ENCODE results near the gene PLK2.

The PLK2 gene

GRCh38 chr5:58459146-58460001, 512 bp downstream of the PLK2 start:
- Mint-ChIP-seq H3K9me3 (no peaks in the 10 kb centered on the region), H3K27me3 (peaks cover 17% of the 10 kb centered on the region), H3K36me3 (ENCODE audit: low read depth) (peaks cover 4% of the 10 kb centered on the region), H3K27ac (peak overlapping the region; percentile 40), H3K4me1 (ENCODE audit: low read depth) (peaks cover 17% of the 10 kb centered on the region), H3K4me3 (peak overlapping the region; percentile 79)
- DNase-seq: no peak

GRCh38 chr5:58458743-58459145, 1.1 kb downstream of the PLK2 start:
- DNase-seq: no peak
- H3K36me3 Mint-ChIP-seq (ENCODE audit: low read depth): peaks cover 5% of the 10 kb centered on the region
- H3K4me1 Mint-ChIP-seq (ENCODE audit: low read depth): peaks cover 17% of the 10 kb centered on the region
- peak overlapping the region; percentile 79 for H3K4me3 Mint-ChIP-seq
- H3K27me3 Mint-ChIP-seq: peaks cover 17% of the 10 kb centered on the region
- no peak overlapping the region for H3K27ac Mint-ChIP-seq
- no peaks in the 10 kb centered on the region for H3K9me3 Mint-ChIP-seq

- DNase-seq: no peak
- Mint-ChIP-seq H3K36me3 (ENCODE audit: low read depth) (peaks cover 7% of the 10 kb centered on the region), H3K9me3 (no peaks in the 10 kb centered on the region), H3K27ac (no peak overlapping the region), H3K27me3 (peaks cover 17% of the 10 kb centered on the region), H3K4me1 (ENCODE audit: low read depth) (peaks cover 17% of the 10 kb centered on the region), H3K4me3 (no peak overlapping the region)
Measured at GRCh38 chr5:58458141-58458742, 1.6 kb downstream of the PLK2 start.

- Mint-ChIP-seq H3K4me1 (ENCODE audit: low read depth) (peaks cover 16% of the 10 kb centered on the region), H3K36me3 (ENCODE audit: low read depth) (peaks cover 7% of the 10 kb centered on the region), H3K27me3 (peaks cover 17% of the 10 kb centered on the region), H3K27ac (no peak overlapping the region), H3K9me3 (no peaks in the 10 kb centered on the region), H3K4me3 (no peak overlapping the region)
- DNase-seq: no peak
Measured at GRCh38 chr5:58457050-58457449, 2.8 kb downstream of the PLK2 start.

- Mint-ChIP-seq H3K27me3 (peaks cover 17% of the 10 kb centered on the region), H3K4me3 (no peak overlapping the region), H3K36me3 (ENCODE audit: low read depth) (peaks cover 7% of the 10 kb centered on the region), H3K9me3 (no peaks in the 10 kb centered on the region), H3K4me1 (ENCODE audit: low read depth) (peaks cover 16% of the 10 kb centered on the region), H3K27ac (no peak overlapping the region)
- no peak for DNase-seq
Measured at GRCh38 chr5:58456486-58456885, 3.4 kb downstream of the PLK2 start.

- no peak overlapping the region for H3K4me3 Mint-ChIP-seq
- peaks cover 7% of the 10 kb centered on the region for H3K36me3 Mint-ChIP-seq (ENCODE audit: low read depth)
- no peaks in the 10 kb centered on the region for H3K9me3 Mint-ChIP-seq
- peaks cover 13% of the 10 kb centered on the region for H3K4me1 Mint-ChIP-seq (ENCODE audit: low read depth)
- peaks cover 18% of the 10 kb centered on the region for H3K27me3 Mint-ChIP-seq
- no peak for DNase-seq
- no peak overlapping the region for H3K27ac Mint-ChIP-seq
Measured at GRCh38 chr5:58456026-58456425, 3.9 kb downstream of the PLK2 start.

- Mint-ChIP-seq H3K27ac (no peak overlapping the region), H3K27me3 (peaks cover 23% of the 10 kb centered on the region), H3K4me1 (ENCODE audit: low read depth) (peaks cover 11% of the 10 kb centered on the region), H3K36me3 (ENCODE audit: low read depth) (peaks cover 7% of the 10 kb centered on the region), H3K9me3 (no peaks in the 10 kb centered on the region), H3K4me3 (no peak overlapping the region)
- no peak for DNase-seq
Measured at GRCh38 chr5:58455480-58455879, 4.4 kb downstream of the PLK2 start.

- Mint-ChIP-seq H3K9me3 (no peaks in the 10 kb centered on the region), H3K4me1 (ENCODE audit: low read depth) (peaks cover 11% of the 10 kb centered on the region), H3K27me3 (peaks cover 23% of the 10 kb centered on the region), H3K27ac (no peak overlapping the region), H3K4me3 (no peak overlapping the region), H3K36me3 (ENCODE audit: low read depth) (peaks cover 7% of the 10 kb centered on the region)
- no peak for DNase-seq
Measured at GRCh38 chr5:58455066-58455465, 4.8 kb downstream of the PLK2 start.

- H3K27ac Mint-ChIP-seq: no peak overlapping the region
- peaks cover 7% of the 10 kb centered on the region for H3K36me3 Mint-ChIP-seq (ENCODE audit: low read depth)
- no peaks in the 10 kb centered on the region for H3K9me3 Mint-ChIP-seq
Measured at GRCh38 chr5:58454025-58454424, 5.9 kb downstream of the PLK2 start.

GRCh38 chr5:58453306-58453705, 6.6 kb downstream of the PLK2 start:
- peaks cover 3% of the 10 kb centered on the region for H3K4me1 Mint-ChIP-seq (ENCODE audit: low read depth)
- H3K36me3 Mint-ChIP-seq (ENCODE audit: low read depth): peaks cover 7% of the 10 kb centered on the region
- H3K27ac Mint-ChIP-seq: no peak overlapping the region
- H3K9me3 Mint-ChIP-seq: no peaks in the 10 kb centered on the region
- no peak overlapping the region for H3K4me3 Mint-ChIP-seq
- no peak for DNase-seq
- peaks cover 13% of the 10 kb centered on the region for H3K27me3 Mint-ChIP-seq

More at GRCh38 chr5:58454025-58454424, 5.9 kb downstream of the PLK2 start:
- H3K4me3 Mint-ChIP-seq: no peak overlapping the region
- DNase-seq: no peak
- peaks cover 20% of the 10 kb centered on the region for H3K27me3 Mint-ChIP-seq
- H3K4me1 Mint-ChIP-seq (ENCODE audit: low read depth): peaks cover 9% of the 10 kb centered on the region

GRCh38 chr5:58452566-58453258, 7.2 kb downstream of the PLK2 start:
- H3K36me3 Mint-ChIP-seq (ENCODE audit: low read depth): peaks cover 7% of the 10 kb centered on the region
- peaks cover 2% of the 10 kb centered on the region for H3K4me1 Mint-ChIP-seq (ENCODE audit: low read depth)
- H3K4me3 Mint-ChIP-seq: no peak overlapping the region
- H3K27ac Mint-ChIP-seq: no peak overlapping the region
- H3K27me3 Mint-ChIP-seq: peaks cover 9% of the 10 kb centered on the region
- DNase-seq: no peak
- no peaks in the 10 kb centered on the region for H3K9me3 Mint-ChIP-seq

GRCh38 chr5:58451732-58452565, 7.9 kb downstream of the PLK2 start:
- peaks cover 7% of the 10 kb centered on the region for H3K27me3 Mint-ChIP-seq
- peaks cover 2% of the 10 kb centered on the region for H3K4me1 Mint-ChIP-seq (ENCODE audit: low read depth)
- H3K27ac Mint-ChIP-seq: no peak overlapping the region
- H3K9me3 Mint-ChIP-seq: no peaks in the 10 kb centered on the region
- no peak overlapping the region for H3K4me3 Mint-ChIP-seq
- DNase-seq: no peak
- H3K36me3 Mint-ChIP-seq (ENCODE audit: low read depth): peaks cover 6% of the 10 kb centered on the region

GRCh38 chr5:58450811-58451629, 8.9 kb downstream of the PLK2 start:
- H3K27me3 Mint-ChIP-seq: peaks cover 16% of the 10 kb centered on the region
- H3K9me3 Mint-ChIP-seq: no peaks in the 10 kb centered on the region

More at GRCh38 chr5:58450811-58451629, 8.9 kb downstream of the PLK2 start:
- Mint-ChIP-seq H3K36me3 (ENCODE audit: low read depth) (peaks cover 5% of the 10 kb centered on the region), H3K4me1 (ENCODE audit: low read depth) (peaks cover 2% of the 10 kb centered on the region), H3K27ac (no peak overlapping the region), H3K4me3 (no peak overlapping the region)
- DNase-seq: no peak

All from activated T-cell treated with anti-CD3 and anti-CD28 coated beads, Interleukin-2, amount 50 U/mL, for 24 hours (primary cell).